Ascending aorta (tissue), 2 donors: Measurements from ENCODE around the gene SHD. TPM values are rescaled to one million over a fixed set of nuclear protein-coding genes. Genes with fewer than 3 reads are reported as not detected.
"Not testable (repeated sequence)": the region's sequence is repeated elsewhere in the genome, so short reads cannot be mapped to it uniquely, and the experiment has no call there.

Source experiments
- DNase-seq, 2 donors: peaks; one replicate each; pipeline ENCODE4 v3.0.0-alpha.2; 2019; ENCODE audit warnings: low spot score in 2 of 2
- H3K27ac ChIP-seq, 2 donors: fragments of 200-600 bp; sonication (generic); one replicate each; pipeline ENCODE4 v1.5.1; 2016 to 2017; ENCODE audit warnings: mild to moderate bottlenecking in 1 of 2
- H3K27me3 ChIP-seq: fragments of 200-600 bp; sonication (generic); one replicate; pipeline ENCODE4 v1.5.1; 2017
- H3K36me3 ChIP-seq, 2 donors: fragments of 200-600 bp; sonication (generic); one replicate each; pipeline ENCODE4 v1.5.1; 2016
- H3K4me1 ChIP-seq, 2 donors: fragments of 200-600 bp; sonication (generic); one replicate each; pipeline ENCODE4 v1.5.1; 2016 to 2017; ENCODE audit warnings: mild to moderate bottlenecking in 1 of 2
- H3K4me3 ChIP-seq, 2 donors: fragments of 200-600 bp; sonication (generic); one replicate each; pipeline ENCODE4 v1.5.1; 2016 to 2017; ENCODE audit warnings: mild to moderate bottlenecking in 1 of 2
- H3K9me3 ChIP-seq, 2 donors: fragments of 200-600 bp; sonication (generic); one replicate each; pipeline ENCODE4 v1.5.1; 2016
- intact Hi-C: fragments of 100-400 bp; cut with DNase I; formaldehyde crosslinking; loops from one replicate; pipeline ENCODE4 v1.15.1; 2023
- total RNA-seq: library from RNA; depleted of rRNA; stranded (reverse); fragments of >200 nt; gene quantifications from one replicate; pipeline ENCODE4 v1.1.0, GENCODE V29; 2016
- TF ChIP-seq, protein P1 (sequence below), 3 experiments: fragments of 200-600 bp in 2 of 3; fragments of 450-650 bp in 1 of 3; sonication (generic) in 2 of 3; IDR thresholded peaks; one replicate each; pipeline ENCODE4 v1.5.1; 2016 to 2019; ENCODE audit warnings: antibody characterized with exemption in 3 of 3, mild to moderate bottlenecking in 1 of 3, moderate library complexity in 1 of 3

Gene SHD
- not detected for total RNA-seq

DNA sequence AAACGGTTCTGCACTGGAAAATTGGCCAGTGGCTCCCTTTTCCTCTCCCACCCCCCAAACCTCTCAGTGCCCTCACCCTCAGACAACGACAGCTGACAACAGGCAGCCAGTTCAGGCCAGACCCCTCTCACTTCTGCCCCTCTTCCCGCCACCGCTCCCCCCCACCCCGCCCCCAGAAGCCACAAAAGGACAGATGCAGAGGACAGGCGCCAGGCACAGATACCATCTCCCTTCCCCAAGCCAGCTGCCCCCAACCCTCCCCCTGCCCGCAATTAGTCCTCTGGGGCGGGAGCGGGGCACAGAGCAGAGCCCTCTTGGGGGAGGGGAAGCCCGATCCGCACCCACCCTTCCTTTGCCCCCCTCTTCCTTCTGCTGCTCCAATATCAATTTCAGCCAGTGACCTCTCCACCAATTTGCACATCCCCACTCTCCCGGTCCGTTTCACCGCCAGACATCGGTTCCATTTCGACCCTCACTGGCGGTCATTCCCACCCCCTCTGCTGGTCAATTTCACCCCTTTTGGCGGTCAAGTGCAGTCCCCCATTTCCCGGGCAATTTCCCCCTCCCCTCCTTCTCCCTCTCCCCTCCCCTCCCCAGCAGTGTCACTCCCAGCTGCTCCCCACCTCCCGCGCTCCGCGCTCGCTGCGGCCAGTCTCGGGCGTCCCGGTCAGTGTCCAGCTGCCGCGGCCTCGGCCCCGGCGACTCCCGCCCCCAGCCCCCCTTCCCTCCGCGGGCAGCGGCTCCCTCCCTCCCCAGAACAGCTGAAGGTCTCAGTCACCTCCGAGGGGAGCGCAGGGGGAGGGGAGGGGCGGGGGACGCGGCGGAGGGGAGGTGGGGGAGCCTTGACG, at the start of gene SHD:
Gene SHD, plus strand, starts transcription at position 848 of the 848 bp plus-strand sequence. CDS start 798 bp downstream, outside the sequence.
- no peaks in the 10 kb centered on the region for H3K9me3 ChIP-seq
- peaks cover 22% of the 10 kb centered on the region for H3K27me3 ChIP-seq
- H3K4me3 ChIP-seq = peak within 1 kb of the TSS; percentile 33 to 44
- no peak within 1 kb of the TSS for H3K27ac ChIP-seq
- no peaks in the 10 kb centered on the region for H3K36me3 ChIP-seq
- DNase-seq = no peak
- intact Hi-C loops = no loop called here
- TF ChIP-seq, protein P1, sequence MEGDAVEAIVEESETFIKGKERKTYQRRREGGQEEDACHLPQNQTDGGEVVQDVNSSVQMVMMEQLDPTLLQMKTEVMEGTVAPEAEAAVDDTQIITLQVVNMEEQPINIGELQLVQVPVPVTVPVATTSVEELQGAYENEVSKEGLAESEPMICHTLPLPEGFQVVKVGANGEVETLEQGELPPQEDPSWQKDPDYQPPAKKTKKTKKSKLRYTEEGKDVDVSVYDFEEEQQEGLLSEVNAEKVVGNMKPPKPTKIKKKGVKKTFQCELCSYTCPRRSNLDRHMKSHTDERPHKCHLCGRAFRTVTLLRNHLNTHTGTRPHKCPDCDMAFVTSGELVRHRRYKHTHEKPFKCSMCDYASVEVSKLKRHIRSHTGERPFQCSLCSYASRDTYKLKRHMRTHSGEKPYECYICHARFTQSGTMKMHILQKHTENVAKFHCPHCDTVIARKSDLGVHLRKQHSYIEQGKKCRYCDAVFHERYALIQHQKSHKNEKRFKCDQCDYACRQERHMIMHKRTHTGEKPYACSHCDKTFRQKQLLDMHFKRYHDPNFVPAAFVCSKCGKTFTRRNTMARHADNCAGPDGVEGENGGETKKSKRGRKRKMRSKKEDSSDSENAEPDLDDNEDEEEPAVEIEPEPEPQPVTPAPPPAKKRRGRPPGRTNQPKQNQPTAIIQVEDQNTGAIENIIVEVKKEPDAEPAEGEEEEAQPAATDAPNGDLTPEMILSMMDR (IDR thresholded peaks at IDR 0.05) = no peak
- peaks cover 6 to 8% of the 10 kb centered on the region in 2 donors for H3K4me1 ChIP-seq

DNA sequence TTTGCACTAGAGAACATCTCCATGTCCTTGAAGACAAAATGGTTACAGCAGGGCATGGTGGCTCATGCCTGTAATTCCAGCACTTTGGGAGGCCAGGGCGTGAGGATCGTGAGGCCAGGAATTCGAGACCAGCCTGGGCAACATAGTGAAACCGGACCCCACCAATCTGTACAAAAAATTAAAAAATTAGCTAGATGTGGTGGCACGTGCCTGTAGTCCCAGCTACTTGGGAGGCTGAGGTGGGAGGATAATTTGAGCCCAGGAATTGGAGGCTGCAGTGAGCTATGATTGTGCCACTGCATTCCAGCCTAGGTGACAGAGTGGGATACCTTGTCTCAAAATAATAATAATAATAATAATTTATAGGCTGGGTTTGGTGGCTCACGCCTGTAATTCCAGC, 48.8 kb upstream of the SHD start:
- H3K36me3 ChIP-seq, H3K4me1 ChIP-seq, H3K9me3 ChIP-seq, DNase-seq, H3K27me3 ChIP-seq, intact Hi-C loops, H3K4me3 ChIP-seq, H3K27ac ChIP-seq: not testable (repeated sequence)

- H3K27me3 ChIP-seq, DNase-seq, H3K36me3 ChIP-seq, H3K9me3 ChIP-seq, H3K4me3 ChIP-seq, H3K4me1 ChIP-seq, H3K27ac ChIP-seq, intact Hi-C loops: not testable (repeated sequence)
Measured at GRCh38 chr19:4231521-4231920, 47.5 kb upstream of the SHD start.

GRCh38 chr19:4232139-4232538, 46.9 kb upstream of the SHD start:
- intact Hi-C loops, H3K27me3 ChIP-seq, H3K9me3 ChIP-seq, DNase-seq, H3K27ac ChIP-seq, H3K36me3 ChIP-seq, H3K4me1 ChIP-seq, H3K4me3 ChIP-seq: not testable (repeated sequence)

GRCh38 chr19:4232614-4233281, 46.3 kb upstream of the SHD start:
- no peaks in the 10 kb centered on the region for H3K9me3 ChIP-seq
- no peak overlapping the region for H3K27ac ChIP-seq
- H3K4me1 ChIP-seq = no peaks in the 10 kb centered on the region
- no peak overlapping the region for H3K4me3 ChIP-seq
- no peaks in the 10 kb centered on the region for H3K27me3 ChIP-seq
- H3K36me3 ChIP-seq = no peaks in the 10 kb centered on the region
- DNase-seq = no peak
- TF ChIP-seq, protein P1 (IDR thresholded peaks at IDR 0.05) = no peak
- intact Hi-C loops = no loop called here

DNA sequence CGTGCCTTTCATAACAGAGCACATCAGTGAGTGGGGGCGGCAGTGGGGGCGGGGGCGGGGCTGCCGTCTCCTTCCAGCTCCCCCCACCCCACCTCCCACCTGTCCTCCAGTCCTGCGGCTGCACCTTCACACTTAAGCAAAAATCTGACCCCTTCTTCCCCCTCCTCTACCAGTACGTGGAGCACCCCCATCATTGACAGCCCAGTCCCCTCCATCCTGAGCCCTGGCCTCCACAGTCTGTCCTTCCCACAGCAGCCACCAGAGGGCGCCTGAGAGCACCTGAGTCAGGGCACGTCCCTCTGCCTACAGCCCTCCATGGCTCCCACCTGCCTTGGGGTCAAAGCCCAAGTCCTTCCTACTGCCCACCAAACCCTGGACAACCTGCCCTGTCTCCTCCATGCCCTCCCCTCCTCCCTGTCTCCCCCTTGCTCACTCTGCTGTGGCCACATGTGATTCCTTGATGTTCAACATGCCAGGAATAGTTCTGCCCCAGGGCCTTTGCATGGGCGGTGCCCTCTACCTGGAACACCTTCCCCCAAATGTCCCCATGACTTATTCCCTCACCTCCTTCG, 45.7 kb upstream of the SHD start:
- intact Hi-C loops = no loop called here
- no peaks in the 10 kb centered on the region for H3K4me1 ChIP-seq
- H3K9me3 ChIP-seq = no peaks in the 10 kb centered on the region
- DNase-seq = no peak
- H3K4me3 ChIP-seq = no peak overlapping the region
- H3K27me3 ChIP-seq = no peaks in the 10 kb centered on the region
- no peak overlapping the region for H3K27ac ChIP-seq
- TF ChIP-seq, protein P1 (IDR thresholded peaks at IDR 0.05) = peak; percentile 33 to 45 (median 37)
- H3K36me3 ChIP-seq = no peaks in the 10 kb centered on the region
